ENCODE results near the gene CDKAL1. TPM values are rescaled to one million over a fixed set of nuclear protein-coding genes. Genes with fewer than 3 reads are reported as not detected.

Gene CDKAL1
- total and polyA plus RNA-seq, 2 of the 8 experiments (the other 6 are each of a cell fraction or from before 2014, with no cell fraction given) = 8.4 to 24.6 TPM

GRCh38 chr6:20837189-20837588 lies 302.9 kb downstream of the CDKAL1 start:
- H3K23ac ChIP-seq (ENCODE audit: insufficient read length) = no peak overlapping the region
- no peak overlapping the region for H4K5ac ChIP-seq (ENCODE audit: insufficient read length, low read depth, low read length)
- H3K9ac ChIP-seq (replicated peaks in 1 of 4; ENCODE audit: extremely low read depth in 1 of 4, low read depth in 3 of 4, low read length in 3 of 4) = no peak overlapping the region
- TF ChIP-seq MAFK (IDR thresholded peaks at IDR 0.05; ENCODE audit: low read depth, low read length) (no peak), CEBPB (IDR thresholded peaks at IDR 0.05; ENCODE audit: low read depth, low read length) (no peak), SAP30 (IDR thresholded peaks at IDR 0.05; ENCODE audit: insufficient read depth, insufficient replicate concordance, low read length) (no peak), CHD2 (IDR thresholded peaks at IDR 0.05; ENCODE audit: low read length) (no peak), GTF2F1 (IDR thresholded peaks at IDR 0.05; ENCODE audit: borderline replicate concordance, low read depth, low read length) (no peak)
- no peak overlapping the region for H3K4me2 ChIP-seq (ENCODE audit: insufficient read depth in 1 of 2, low read depth in 2 of 2, low read length in 2 of 2)
- H3K36me3 ChIP-seq (ENCODE audit: control insufficient read depth in 2 of 4, insufficient read depth in 4 of 4, low read length in 3 of 4) = no peaks in the 10 kb centered on the region; a peak in 1 of 8 replicates
- no peaks in the 10 kb centered on the region for H3K79me2 ChIP-seq (ENCODE audit: control insufficient read depth in 1 of 2, insufficient read depth in 2 of 2, low read length in 2 of 2)
- no peaks in the 10 kb centered on the region for H4K20me1 ChIP-seq (replicated peaks in 1 of 2; ENCODE audit: control insufficient read depth in 1 of 2, insufficient read depth in 2 of 2, low read length in 2 of 2)
- no peak overlapping the region for H3K14ac ChIP-seq (ENCODE audit: insufficient read length)
- no peaks in the 10 kb centered on the region for H3K23me2 ChIP-seq (ENCODE audit: low read depth, low read length)
- H3K4ac ChIP-seq (replicated peaks; ENCODE audit: insufficient read length, low read depth, low read length) = no peak overlapping the region
- H3K79me1 ChIP-seq (ENCODE audit: low read depth, low read length) = no peaks in the 10 kb centered on the region
- DNase-seq (ENCODE audit: low read depth in 1 of 2, low spot score in 2 of 2) (no peak), FAIRE-seq (no peak)
- no peak overlapping the region for H2BK12ac ChIP-seq (ENCODE audit: low read depth, low read length)
- no peak overlapping the region for H4K91ac ChIP-seq (replicated peaks; ENCODE audit: insufficient read length, low read length)
- H3K4me3 ChIP-seq (ENCODE audit: extremely low read depth in 1 of 4, insufficient read depth in 2 of 4, low read depth in 3 of 4, low read length in 4 of 4) = no peak overlapping the region
- H3K18ac ChIP-seq (ENCODE audit: extremely low read depth, low read length) = no peak overlapping the region
- H2BK5ac ChIP-seq (ENCODE audit: low read depth, low read length) = no peak overlapping the region
- no peaks in the 10 kb centered on the region for H3K9me3 ChIP-seq (ENCODE audit: insufficient read depth in 2 of 2, low read depth in 1 of 2, low read length in 1 of 2)
- no peak overlapping the region for H4K8ac ChIP-seq (ENCODE audit: extremely low read depth, insufficient read depth, low read length)
- no peak overlapping the region for H3K27ac ChIP-seq (ENCODE audit: low read depth, low read length)
- ChIA-PET CTCF (ENCODE audit: partially characterized antibody) (interaction anchor here (0.6 to 0.7 kb wide), 2 partner anchors 101 to 546 kb away, joined by 3 read pairs; no protein-coding TSS in a partner anchor), POLR2A (ENCODE audit: partially characterized antibody) (no interaction called here)
- H3K56ac ChIP-seq (replicated peaks; ENCODE audit: insufficient read length, low read depth, low read length) = no peak overlapping the region
- H2BK120ac ChIP-seq (replicated peaks; ENCODE audit: low read depth, low read length) = no peak overlapping the region
- H2BK15ac ChIP-seq (ENCODE audit: low read length) = no peak overlapping the region
- H2AK5ac ChIP-seq (ENCODE audit: low read depth, low read length) = no peak overlapping the region
- no peak overlapping the region for H2BK20ac ChIP-seq (ENCODE audit: low read length)
- H2AFZ ChIP-seq (ENCODE audit: low read length) = no peak overlapping the region
- WGBS, 2 experiments (ENCODE audit: extremely low coverage in 1 of 2, insufficient coverage in 1 of 2, insufficient read length in 1 of 2, insufficient replicate concordance in 2 of 2, low coverage in 1 of 2, low lambda C conversion rate in 2 of 2, missing lambda C conversion rate in 1 of 2) = 82% methylated on average over 2 of the region's 2 CpGs; no CpG with 5 or more reads in 1 of the 2 experiments
- no peaks in the 10 kb centered on the region for H3K27me3 ChIP-seq (replicated peaks in 1 of 4; ENCODE audit: control insufficient read depth in 3 of 4, extremely low read depth in 1 of 4, insufficient read depth in 3 of 4, low read length in 3 of 4)
- peaks cover 0 to 7% (median 2%) of the 10 kb centered on the region in 4 experiments; a peak in 3 of 7 replicates for H3K4me1 ChIP-seq (replicated peaks in 1 of 4; ENCODE audit: control insufficient read depth in 3 of 4, insufficient read depth in 4 of 4, low read length in 3 of 4)

Measured in H1 (cell line).